Gastrocnemius medialis (tissue), 4 donors: ENCODE data around the gene NPTX1. TPM values are rescaled to one million over a fixed set of nuclear protein-coding genes. Genes with fewer than 3 reads are reported as not detected.

Experiments
- ATAC-seq, 2 donors: fragments of 150-250 bp; one replicate each; pipeline ENCODE4 v1.9.1; 2016
- DNase-seq, 2 donors: peaks; one replicate each; pipeline ENCODE4 v3.0.0-alpha.2; 2019
- H3K27ac ChIP-seq, 4 donors: fragments of 200-600 bp; sonication (generic); 1 replicate in 1 of 4; 2 replicates in 3 of 4; pipeline ENCODE4 v1.5.1; 2016 to 2018; ENCODE audit warnings: mild to moderate bottlenecking in 2 of 4, moderate library complexity in 1 of 4
- H3K27me3 ChIP-seq, 3 donors: fragments of 200-600 bp; sonication (generic) in 2 of 3; 1 replicate in 1 of 3; 2 replicates in 2 of 3; pipeline versions ENCODE4 v1.5.1 to v1.6.0; 2016 to 2019; ENCODE audit warnings: mild to moderate bottlenecking in 1 of 3, moderate library complexity in 1 of 3
- H3K36me3 ChIP-seq, 2 donors: fragments of 200-600 bp; sonication (generic) in 1 of 2; one replicate each; pipeline ENCODE4 v1.5.1; 2017 to 2018
- H3K4me1 ChIP-seq, 2 donors: fragments of 200-600 bp; sonication (generic) in 1 of 2; one replicate each; pipeline ENCODE4 v1.5.1; 2016 to 2017; ENCODE audit warnings: mild to moderate bottlenecking in 2 of 2
- H3K4me3 ChIP-seq, 4 donors: fragments of 200-600 bp; sonication (generic) in 3 of 4; 1 replicate in 1 of 4; 2 replicates in 3 of 4; pipeline ENCODE4 v1.5.1; 2016 to 2019; ENCODE audit warnings: mild to moderate bottlenecking in 2 of 4
- H3K9me3 ChIP-seq, 3 donors: fragments of 200-600 bp; sonication (generic) in 2 of 3; 1 replicate in 1 of 3; 2 replicates in 2 of 3; pipeline ENCODE4 v1.5.1; 2016 to 2019
- POLR2A ChIP-seq, 2 donors: fragments of 450-650 bp; IDR thresholded peaks; one replicate each; pipeline ENCODE4 v1.6.1; 2017; ENCODE audit warnings: antibody characterized with exemption in 2 of 2, mild to moderate bottlenecking in 2 of 2, moderate library complexity in 2 of 2
- in situ Hi-C, 4 donors: fragments of 200-750 bp; cut with MboI; loops; one replicate each; pipeline versions ENCODE4 v1.15.0 to v1.8.0; 2017; ENCODE audit warnings: low sequenced_read_pairs in 4 of 4
- intact Hi-C: fragments of 100-400 bp; cut with DNase I; formaldehyde crosslinking; loops from one replicate; pipeline ENCODE4 v1.15.1; 2023; ENCODE audit warnings: low total_unique reads
- total RNA-seq, 4 donors: library from RNA; depleted of rRNA; stranded (reverse); fragments of >200 nt; gene quantifications; one replicate each; pipeline versions ENCODE4 v1.1.0 to v1.2.3, GENCODE V29; 2016
- TF ChIP-seq, protein P1 (sequence below), 5 experiments: fragments of 450-650 bp in 3 of 5; fragments of 200-600 bp in 2 of 5; sonication (generic) in 2 of 5; IDR thresholded peaks in 4 of 5; conservative IDR thresholded peaks in 1 of 5; 1 replicate in 4 of 5; 2 replicates in 1 of 5; pipeline ENCODE4 v1.5.1; 2016 to 2019; ENCODE audit warnings: antibody characterized with exemption in 5 of 5, mild to moderate bottlenecking in 3 of 5, moderate library complexity in 3 of 5

NPTX1 gene
- total RNA-seq, 4 donors from 2014 or later: 0.07 to 2.4 (median 0.21) TPM

DNA sequence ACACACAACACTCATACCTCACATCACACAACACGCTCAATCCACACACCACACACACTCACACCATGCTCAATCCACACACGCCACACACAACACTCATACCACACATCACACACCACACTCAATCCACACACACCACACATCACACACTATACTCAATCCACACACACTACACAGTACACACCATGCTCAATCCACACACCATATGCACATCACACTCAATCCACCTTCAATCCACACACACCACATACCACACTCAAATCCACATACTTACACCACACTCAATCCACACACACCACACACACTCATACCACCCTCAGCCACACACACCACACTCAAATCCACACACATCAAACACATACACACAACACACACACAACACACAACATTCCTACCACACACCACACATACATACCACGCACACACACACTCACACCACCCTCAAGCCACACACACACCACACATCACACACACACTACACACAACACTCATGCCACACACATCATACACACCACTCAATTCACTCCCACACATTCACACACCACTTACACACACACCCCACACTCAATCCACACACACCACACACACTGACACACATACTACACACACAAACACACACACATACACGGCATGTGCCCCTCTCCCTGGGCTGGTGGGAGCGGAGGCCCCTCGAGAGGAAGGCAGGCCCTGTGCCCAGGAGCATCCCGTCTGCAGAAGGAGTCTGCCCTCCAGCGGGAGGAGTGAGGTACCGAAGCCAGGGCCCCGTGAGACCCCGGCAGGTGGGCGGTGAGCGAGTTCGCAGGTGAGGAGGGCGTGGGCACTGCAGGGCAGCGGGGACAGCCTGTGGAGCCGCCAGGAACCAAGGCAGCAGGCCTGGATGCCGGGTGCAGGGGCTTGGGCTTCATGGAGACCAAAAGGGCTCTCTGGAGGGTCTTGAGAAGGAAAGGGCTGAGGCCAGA lies 35.1 kb upstream of the NPTX1 start:
- in situ Hi-C loops: no loop called here
- no peaks in the 10 kb centered on the region for H3K36me3 ChIP-seq
- H3K4me3 ChIP-seq: no peak overlapping the region
- TF ChIP-seq POLR2A (IDR thresholded peaks at IDR 0.05): no peak
- TF ChIP-seq, protein P1, sequence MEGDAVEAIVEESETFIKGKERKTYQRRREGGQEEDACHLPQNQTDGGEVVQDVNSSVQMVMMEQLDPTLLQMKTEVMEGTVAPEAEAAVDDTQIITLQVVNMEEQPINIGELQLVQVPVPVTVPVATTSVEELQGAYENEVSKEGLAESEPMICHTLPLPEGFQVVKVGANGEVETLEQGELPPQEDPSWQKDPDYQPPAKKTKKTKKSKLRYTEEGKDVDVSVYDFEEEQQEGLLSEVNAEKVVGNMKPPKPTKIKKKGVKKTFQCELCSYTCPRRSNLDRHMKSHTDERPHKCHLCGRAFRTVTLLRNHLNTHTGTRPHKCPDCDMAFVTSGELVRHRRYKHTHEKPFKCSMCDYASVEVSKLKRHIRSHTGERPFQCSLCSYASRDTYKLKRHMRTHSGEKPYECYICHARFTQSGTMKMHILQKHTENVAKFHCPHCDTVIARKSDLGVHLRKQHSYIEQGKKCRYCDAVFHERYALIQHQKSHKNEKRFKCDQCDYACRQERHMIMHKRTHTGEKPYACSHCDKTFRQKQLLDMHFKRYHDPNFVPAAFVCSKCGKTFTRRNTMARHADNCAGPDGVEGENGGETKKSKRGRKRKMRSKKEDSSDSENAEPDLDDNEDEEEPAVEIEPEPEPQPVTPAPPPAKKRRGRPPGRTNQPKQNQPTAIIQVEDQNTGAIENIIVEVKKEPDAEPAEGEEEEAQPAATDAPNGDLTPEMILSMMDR (IDR thresholded peaks at IDR 0.05 in 4 of 5, conservative IDR thresholded peaks at IDR 0.05 in 1 of 5): no peak
- H3K4me1 ChIP-seq: no peaks in the 10 kb centered on the region
- H3K9me3 ChIP-seq: no peaks in the 10 kb centered on the region
- DNase-seq (no peak), ATAC-seq (no peak)
- H3K27ac ChIP-seq: no peak overlapping the region
- H3K27me3 ChIP-seq: peaks cover 0 to 13% (median 5%) of the 10 kb centered on the region in 3 donors
- intact Hi-C loops: no loop called here

DNA sequence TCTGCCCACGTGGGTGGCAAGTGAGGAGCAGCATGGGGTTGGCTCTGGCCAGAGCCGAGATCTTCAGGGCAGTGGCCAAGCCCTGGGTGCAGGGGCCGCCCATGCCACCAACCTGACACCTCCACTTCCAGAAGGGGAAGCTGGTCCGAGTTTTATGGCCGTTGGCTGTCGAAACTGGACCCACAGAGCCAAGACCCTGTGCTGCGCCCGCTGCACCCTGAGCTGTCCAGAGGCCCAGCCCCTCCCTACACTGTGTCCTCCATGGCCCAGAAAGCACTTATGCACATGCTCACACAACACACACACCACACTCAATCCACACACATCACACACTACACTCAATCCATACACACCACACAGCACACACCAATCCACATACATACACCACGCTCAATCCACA lies 34.4 kb upstream of the NPTX1 start:
- H3K27me3 ChIP-seq: peaks cover 2 to 13% (median 5%) of the 10 kb centered on the region in 3 donors
- DNase-seq (no peak), ATAC-seq (no peak)
- in situ Hi-C loops (no loop called here), intact Hi-C loops (no loop called here)
- no peak overlapping the region for H3K4me3 ChIP-seq
- H3K27ac ChIP-seq: no peak overlapping the region
- H3K4me1 ChIP-seq: no peaks in the 10 kb centered on the region
- no peaks in the 10 kb centered on the region for H3K36me3 ChIP-seq
- no peaks in the 10 kb centered on the region for H3K9me3 ChIP-seq
- no peak for TF ChIP-seq POLR2A (IDR thresholded peaks at IDR 0.05)
- TF ChIP-seq, protein P1 (IDR thresholded peaks at IDR 0.05 in 4 of 5, conservative IDR thresholded peaks at IDR 0.05 in 1 of 5): no peak

GRCh38 chr17:80510132-80510531 lies 33.7 kb upstream of the NPTX1 start:
- no peak for ATAC-seq
- TF ChIP-seq POLR2A (IDR thresholded peaks at IDR 0.05): no peak
- TF ChIP-seq, protein P1 (IDR thresholded peaks at IDR 0.05 in 4 of 5, conservative IDR thresholded peaks at IDR 0.05 in 1 of 5): no peak
- Histone ChIP-seq H3K36me3 (no peaks in the 10 kb centered on the region), H3K9me3 (no peaks in the 10 kb centered on the region), H3K27ac (no peak overlapping the region), H3K27me3 (peaks cover 2 to 13% (median 5%) of the 10 kb centered on the region in 3 donors), H3K4me3 (no peak overlapping the region), H3K4me1 (no peaks in the 10 kb centered on the region)
- in situ Hi-C loops: no loop called here
- no peak for DNase-seq
- intact Hi-C loops: no loop called here

DNA sequence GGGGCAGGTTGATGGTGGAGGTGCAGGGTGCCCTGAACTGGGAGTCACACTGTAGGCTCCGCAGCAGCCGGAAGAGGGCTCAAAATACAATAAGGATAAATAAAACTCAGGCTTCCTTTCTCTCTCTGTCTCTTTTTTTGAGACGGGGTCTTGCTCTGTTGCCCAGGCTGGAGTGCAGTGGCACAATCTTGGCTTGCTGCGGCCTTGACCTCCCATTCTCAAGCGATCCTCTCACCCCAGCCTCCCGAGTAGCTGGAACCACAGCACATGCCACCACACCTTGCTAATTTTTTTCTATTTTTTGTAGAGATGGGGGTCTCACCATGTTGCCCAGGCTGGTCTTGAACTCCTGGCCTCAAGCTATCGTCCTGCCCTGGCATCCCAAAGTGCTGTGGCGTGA lies 32.9 kb upstream of the NPTX1 start:
- in situ Hi-C loops (no loop called here), intact Hi-C loops (no loop called here)
- peaks cover 2 to 13% (median 5%) of the 10 kb centered on the region in 3 donors for H3K27me3 ChIP-seq
- TF ChIP-seq, protein P1 (IDR thresholded peaks at IDR 0.05 in 4 of 5, conservative IDR thresholded peaks at IDR 0.05 in 1 of 5): no peak
- no peak for TF ChIP-seq POLR2A (IDR thresholded peaks at IDR 0.05)
- no peaks in the 10 kb centered on the region for H3K4me1 ChIP-seq
- H3K4me3 ChIP-seq: no peak overlapping the region
- H3K27ac ChIP-seq: no peak overlapping the region
- H3K36me3 ChIP-seq: no peaks in the 10 kb centered on the region
- no peak for DNase-seq
- H3K9me3 ChIP-seq: no peaks in the 10 kb centered on the region
- no peak for ATAC-seq
